AML-193 (cell line): ENCODE results near the gene HMMR.
"Not testable (repeated sequence)": the region's sequence is repeated elsewhere in the genome, so short reads cannot be mapped to it uniquely, and the experiment has no call there.

Source experiments
- DNase-seq, 2 experiments: peaks; one replicate each; lab custom pipeline; 2025; lab: John Stamatoyannopoulos, UW

The HMMR gene, protein sequence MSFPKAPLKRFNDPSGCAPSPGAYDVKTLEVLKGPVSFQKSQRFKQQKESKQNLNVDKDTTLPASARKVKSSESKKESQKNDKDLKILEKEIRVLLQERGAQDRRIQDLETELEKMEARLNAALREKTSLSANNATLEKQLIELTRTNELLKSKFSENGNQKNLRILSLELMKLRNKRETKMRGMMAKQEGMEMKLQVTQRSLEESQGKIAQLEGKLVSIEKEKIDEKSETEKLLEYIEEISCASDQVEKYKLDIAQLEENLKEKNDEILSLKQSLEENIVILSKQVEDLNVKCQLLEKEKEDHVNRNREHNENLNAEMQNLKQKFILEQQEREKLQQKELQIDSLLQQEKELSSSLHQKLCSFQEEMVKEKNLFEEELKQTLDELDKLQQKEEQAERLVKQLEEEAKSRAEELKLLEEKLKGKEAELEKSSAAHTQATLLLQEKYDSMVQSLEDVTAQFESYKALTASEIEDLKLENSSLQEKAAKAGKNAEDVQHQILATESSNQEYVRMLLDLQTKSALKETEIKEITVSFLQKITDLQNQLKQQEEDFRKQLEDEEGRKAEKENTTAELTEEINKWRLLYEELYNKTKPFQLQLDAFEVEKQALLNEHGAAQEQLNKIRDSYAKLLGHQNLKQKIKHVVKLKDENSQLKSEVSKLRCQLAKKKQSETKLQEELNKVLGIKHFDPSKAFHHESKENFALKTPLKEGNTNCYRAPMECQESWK

DNA sequence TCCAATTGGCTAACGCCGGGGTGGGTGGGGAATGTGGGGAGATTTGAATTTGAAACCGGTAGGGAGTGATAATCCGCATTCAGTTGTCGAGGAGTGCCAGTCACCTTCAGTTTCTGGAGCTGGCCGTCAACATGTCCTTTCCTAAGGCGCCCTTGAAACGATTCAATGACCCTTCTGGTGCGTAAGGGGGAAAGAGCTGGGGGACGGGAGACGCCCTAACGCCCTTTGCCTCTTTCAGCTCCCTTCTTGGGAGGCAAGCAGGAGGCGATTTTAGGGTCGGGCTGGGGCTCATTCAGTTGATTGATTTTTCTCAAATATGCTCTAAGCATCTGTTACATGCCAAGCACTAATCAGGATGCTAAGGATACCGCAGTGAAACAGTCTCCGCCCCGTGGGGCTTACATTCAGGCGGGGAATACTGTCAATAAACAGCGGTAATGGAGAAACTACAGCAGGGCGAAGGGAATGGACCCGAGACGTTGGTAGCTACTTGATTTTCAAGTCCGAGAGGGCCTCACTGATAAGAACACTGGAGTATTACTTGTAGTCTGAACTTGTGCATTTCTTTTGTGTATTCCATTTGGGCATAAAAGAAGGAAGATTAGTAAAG, at the start of gene HMMR:
Gene HMMR (plus strand): TSS at position 71 of the 610 bp plus-strand sequence. CDS start 61 bp downstream, at position 132.
- DNase-seq: no peak

DNA sequence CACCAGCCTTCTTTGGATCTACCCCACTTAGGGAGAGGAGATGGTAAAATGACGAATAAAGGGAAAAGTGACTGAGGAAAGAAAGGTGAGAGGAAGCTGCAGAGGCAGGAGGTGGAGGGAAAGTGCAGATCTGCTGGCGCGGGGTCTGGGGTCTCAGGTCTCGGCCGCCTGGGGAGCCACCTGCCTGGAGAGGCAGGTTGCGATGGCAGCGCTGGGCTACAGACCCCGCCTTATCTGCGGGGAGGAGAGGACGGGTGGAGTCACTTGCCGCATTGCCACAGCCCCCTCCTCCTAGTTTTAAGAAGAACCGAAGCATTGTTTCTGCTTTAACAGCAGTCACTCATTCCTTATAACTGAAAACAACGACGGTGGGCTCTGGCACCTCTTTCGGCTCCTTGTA, 44.8 kb upstream of the HMMR start:
- not testable (repeated sequence) for DNase-seq

DNA sequence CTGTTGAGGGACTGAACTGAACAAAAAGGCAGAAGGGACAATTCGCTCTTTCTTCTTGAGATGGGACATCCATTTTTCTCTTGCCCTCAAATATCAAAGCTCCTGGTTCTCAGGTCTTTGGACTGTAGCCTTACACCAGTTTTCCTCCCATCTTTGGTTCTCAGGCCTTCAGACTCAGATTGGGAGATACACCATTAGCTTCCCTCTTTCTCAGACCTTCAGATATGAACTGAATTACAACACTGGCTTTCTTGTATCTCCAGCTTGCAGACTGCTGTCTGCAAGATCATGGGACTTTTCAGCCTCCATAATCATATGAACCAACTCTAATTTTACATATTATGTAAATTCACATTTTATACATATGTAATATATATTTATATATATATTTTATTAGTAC, 35.6 kb upstream of the HMMR start:
- no peak for DNase-seq

DNA sequence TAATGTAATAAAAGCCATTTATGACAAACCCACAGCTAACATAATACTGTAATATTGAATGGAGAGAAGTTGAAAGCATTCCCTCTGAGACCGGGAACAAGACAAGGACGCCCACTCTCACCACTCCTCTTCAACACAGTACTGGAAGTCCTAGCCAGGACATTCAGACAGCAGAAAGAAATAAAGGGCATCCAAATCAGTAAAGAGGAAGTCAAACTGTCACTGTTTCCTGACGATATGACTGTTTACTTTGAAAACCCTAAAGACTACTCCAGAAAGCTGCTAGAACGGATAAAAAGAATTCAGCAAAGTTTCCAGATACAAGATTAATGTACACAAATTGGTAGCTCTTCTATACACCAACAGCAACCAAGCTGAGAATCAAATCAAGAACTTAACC, 34.3 kb upstream of the HMMR start:
- peak; percentile 47 to 51 for DNase-seq

DNA sequence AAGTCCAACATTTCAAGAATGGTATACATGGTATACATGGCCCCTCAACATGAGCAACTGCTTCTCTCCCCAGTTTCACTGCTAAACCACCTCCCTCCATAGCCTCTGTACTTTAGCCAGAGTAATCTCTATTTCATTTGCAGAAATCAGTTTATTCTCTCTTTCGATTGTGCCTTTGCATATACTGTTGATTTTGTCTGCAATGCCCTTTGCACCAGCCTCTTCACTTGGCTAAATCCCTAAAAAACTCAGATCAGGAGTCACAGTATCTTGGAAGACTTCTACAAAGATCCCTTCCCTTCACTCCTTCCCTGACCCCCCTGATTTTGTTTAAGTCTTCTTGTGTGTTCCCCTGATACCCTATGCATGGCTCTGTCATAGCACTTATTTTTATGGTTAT, 27.9 kb upstream of the HMMR start:
- no peak for DNase-seq

DNA sequence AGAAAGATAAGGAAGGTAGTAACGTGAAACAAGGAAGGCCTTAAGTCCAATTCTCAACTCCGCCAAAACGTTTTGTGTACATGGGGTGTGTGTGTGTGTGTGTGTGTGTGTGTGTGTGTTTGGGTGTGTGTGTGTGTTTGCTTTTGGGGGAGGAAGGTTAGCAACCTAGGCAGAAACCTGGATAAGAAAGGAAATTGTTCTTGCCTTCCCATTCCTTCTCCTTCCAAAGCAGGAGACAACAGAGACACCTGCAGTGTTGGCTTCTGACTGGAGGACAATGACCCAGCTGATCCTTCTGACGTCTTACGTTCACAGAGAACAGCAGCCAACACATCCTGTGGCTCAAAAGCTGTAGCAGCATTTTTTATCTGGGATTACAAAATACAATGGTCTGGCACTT, 27.2 kb upstream of the HMMR start:
- no peak for DNase-seq

DNA sequence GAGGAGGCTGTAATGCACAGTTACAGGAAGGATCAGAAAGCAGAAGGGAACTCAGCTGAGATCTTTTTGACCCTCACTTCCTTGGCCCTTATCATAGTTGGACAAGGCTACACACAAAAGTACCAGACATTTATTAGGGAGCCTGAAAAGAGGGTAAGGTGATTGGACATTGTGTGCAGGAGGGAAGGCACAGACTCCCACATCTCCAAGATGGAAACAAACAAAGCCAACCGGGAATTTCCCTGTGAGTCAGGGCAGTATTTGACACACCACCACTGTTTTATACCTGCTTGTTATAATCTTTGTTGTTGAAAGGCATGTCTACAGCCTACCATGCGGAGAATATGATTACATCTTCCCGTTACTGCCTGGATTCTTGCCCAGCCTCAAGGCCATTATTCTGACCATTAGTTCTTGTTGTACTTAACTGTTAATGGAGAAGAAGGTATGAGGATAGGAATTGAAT, 26.0 kb upstream of the HMMR start:
- peak in 1 of 2 experiments; percentile 12 for DNase-seq

DNA sequence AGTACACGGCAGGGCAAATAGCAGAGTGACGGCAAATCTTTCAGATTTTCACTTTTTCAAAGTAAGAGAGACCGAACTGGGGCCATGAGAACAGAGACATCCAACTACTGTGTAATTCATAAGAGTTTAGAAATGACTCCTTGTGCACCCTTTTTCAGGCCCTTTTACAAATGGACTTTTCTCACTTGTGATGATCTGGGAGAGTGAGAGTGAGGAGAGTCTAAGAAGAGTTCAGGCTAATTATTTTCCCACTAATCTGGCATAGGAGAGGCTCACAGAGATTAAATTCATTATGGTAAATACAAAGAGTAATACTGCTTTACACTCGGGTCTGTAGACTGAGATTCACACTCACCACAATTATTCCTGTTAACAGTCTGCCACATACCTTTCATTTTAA, 23.9 kb upstream of the HMMR start:
- no peak for DNase-seq

DNA sequence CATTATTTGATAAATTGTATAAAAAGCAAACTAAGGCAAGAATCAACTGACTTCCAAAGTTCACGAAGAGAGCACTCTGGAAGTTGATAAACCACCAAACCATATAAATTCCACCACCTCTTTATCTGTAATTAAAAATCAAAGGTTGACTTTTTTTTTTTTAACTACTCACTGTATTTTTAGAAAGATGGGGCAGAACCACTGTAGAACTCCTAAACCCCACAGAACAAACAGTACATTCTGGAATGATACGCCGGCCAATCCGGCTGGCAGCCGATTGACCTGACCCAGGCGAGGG, 23.5 kb upstream of the HMMR start:
- DNase-seq: no peak

DNA sequence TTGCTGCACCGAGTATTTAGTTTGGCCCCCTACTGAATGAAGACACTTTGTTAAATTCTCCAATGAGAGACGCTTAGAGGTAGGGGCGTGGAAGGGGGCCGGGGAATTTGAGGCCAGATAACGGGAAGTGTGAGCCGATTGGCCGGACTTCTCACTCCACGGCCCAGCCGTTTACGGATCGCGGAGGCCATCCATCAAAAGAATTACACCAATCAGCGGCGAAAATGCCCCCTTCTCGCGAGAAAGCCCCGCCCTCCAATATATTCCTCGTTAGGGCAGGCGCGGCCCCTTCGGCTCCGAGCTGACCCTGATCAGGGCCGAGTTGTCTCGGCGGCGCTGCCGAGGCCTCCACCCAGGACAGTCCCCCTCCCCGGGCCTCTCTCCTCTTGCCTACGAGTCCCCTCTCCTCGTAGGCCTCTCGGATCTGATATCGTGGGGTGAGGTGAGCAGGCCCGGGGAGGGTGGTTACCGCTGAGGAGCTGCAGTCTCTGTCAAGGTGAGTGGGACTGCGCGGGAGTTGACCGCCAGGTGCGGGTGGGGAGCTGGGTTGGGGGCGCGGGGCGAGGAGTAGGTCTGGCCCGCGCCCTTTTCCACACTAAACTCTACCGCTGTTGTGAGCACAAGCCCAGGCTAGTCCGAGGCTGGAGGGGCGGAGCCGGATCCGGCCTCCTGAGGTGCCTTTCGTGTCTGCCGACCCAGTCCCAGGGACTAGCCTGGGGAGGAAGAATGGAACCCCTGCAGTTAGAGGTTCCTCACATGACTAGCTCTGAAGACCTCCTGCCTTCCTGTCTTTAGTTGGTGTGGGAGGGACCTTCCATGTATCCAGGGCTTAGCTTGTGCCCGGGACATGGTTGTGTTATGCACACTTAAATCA, 22.9 kb upstream of the HMMR start, which contains the start of gene CCNG1:
Gene CCNG1 (plus strand): TSS at position 287 of the 874 bp plus-strand sequence. CDS start 1,662 bp downstream, outside the sequence.
- DNase-seq: peak; percentile 95

DNA sequence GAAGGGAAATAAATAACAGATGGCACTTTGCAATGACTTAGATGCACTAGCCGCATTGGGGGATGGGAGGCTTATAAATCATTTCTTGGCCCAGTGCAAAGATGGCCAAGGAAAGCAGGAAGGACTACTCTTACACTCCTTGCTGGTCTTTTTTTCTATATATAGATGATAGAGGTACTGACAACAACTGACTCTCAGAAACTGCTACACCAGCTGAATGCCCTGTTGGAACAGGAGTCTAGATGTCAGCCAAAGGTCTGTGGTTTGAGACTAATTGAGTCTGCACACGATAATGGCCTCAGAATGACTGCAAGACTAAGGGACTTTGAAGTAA, 21.4 kb upstream of the HMMR start:
- no peak for DNase-seq

DNA sequence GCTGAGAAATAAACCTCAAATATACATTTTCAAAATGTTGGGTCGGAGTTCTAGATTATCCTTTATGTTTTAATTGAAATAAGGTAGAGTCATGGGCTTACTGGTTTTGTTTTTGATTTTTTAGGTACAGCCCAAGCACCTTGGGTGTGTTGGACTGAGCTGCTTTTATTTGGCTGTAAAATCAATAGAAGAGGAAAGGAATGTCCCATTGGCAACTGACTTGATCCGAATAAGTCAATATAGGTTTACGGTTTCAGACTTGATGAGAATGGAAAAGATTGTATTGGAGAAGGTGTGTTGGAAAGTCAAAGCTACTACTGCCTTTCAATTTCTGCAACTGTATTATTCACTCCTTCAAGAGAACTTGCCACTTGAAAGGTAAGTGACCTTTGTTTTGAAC, 19.5 kb upstream of the HMMR start:
- DNase-seq: no peak

DNA sequence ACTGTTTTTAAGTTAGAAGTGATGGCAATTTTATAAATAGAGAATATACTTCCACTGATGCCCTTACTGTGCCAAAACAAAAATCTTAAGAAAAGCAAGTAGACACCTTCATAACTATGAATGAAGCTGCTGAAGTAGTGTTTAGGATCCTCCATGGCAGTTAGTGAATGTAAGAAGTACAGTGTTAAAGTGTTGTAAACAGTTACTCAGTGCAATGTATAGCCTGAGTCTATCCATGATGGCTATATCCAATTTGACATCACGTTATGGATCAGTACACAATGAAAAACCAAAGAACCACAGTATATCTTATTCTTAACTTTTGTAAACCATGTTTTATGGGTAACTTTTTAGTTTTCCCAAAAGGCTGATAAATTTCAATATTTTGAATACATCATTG, 15.9 kb upstream of the HMMR start:
- no peak for DNase-seq

DNA sequence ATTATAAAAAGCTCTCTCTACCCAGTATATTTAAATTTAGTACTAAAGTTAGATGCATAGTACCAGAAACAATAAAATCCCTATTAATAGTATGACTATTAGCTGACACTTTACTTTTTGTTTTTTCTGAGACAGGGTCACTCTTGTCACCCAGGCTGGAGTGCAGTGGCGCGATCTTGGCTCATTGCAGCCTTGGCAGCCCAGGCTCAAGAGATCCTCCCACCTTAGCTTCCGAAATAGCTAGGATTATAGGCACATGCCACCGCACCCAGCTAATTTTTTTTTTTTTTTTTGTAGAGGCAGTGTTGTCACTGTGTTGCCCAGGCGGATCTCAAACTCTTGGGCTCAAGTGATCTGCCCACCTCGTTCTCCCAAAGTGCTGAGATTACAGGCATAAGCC, 15.1 kb upstream of the HMMR start:
- DNase-seq: no peak

DNA sequence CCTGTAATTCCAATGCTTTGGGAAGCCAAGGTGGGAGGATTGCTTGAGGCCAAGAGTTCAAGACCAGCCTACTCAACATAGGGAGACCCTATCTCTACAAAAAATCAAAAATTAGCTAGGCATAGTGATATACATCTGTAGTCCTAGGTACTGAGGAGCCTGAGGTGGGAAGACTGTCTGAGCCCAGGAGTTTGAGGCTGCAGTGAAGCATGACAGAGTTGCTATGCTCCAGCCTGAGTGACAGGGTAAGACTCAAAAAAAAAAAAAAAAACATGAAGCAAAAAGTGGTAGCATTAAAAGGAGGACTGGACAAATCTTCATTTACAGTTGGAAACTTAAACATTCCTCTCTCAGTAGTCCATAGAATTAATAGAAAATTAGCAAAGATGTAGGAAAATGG, 13.2 kb upstream of the HMMR start:
- DNase-seq: no peak

DNA sequence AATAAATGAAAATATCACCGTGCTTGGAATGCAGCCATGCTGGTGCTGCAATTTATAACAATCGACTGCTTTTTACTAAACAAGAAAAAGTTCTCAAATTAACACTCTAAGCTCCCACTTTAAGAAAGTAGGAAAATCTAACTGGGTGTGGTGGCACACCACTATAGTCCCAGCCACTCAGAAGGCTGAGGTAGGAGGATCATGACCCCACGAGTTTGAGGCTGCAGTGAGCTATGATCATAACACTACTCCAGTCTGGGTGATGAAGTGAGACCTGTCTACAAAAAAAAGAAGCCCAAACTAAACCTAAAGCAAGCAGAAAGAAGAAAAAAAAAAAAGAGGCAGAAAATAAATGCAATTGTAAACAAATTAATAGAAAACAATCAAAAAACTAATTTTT, 12.6 kb upstream of the HMMR start:
- no peak for DNase-seq

DNA sequence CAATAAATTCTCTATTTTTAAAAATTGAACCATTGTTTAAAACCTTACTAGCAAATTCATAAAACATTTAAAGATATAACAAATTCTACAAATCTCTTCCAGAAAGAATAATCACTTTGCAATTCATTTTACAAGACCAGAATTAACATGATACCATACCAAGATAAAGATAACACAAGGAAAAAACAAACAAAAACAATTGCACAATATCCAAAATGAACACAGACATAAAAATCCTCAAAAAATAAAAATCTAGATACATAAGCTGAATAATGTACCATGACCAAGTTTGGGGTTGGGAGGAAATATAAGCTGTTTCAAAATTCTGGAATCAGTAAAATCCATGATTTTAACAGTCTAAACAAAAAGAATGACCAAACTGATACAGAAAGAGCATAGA, 11.9 kb upstream of the HMMR start:
- DNase-seq: no peak

DNA sequence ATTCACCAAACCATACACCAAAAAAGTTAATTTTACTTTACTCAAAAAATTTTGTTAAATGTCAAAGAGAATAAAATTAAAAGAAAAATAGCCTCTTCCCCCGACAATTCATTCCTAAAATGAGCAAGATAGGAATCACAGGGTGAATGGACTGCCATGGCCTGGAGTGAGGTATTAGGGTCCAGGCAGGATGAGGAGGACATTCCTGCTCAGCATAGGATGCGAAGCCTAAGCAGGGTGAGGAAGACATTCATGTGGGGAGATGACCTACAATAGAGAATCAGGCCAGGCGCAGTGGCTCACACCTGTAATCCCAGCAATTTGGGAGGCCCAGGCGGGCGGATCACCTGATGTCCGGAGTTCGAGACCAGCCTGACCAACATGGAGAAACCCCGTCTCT, 8.9 kb upstream of the HMMR start:
- no peak for DNase-seq

DNA sequence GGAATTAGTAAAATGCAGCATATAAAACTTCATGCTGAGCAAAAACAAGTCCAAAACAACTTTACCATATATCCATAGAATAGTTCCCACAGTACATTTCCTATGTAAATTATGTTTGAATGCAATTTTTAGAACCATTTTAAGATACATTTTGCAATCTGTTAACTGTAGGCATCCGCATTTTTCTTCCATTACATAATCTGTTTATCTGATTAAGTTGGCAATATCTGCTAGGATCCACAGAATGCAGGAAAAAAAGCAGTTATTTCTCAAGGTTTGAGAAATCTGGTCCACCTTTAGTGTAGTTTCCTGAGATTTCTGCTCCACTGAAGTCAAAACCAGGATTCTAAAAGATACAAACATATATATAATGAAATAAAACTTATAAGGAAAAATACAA, 6.7 kb upstream of the HMMR start:
- no peak for DNase-seq

DNA sequence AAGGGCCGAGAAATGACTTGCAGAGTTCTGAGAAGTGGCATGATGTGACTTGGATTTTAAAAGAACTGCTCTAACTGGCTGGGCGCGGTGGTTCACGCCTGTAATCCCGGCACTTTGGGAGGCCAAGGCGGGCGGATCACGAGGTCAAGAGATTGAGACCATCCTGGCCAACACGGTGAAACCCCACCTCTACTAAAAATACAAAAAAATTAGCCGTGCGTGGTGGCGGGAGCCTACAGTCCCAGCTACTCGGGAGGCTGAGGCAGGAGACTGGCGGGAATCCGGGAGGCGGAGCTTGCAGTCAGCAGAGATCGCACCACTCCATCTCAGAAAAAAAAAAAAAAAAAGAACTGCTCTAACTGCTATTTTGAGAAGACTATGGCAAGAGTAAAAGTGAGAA, 5.0 kb upstream of the HMMR start:
- DNase-seq: not testable (repeated sequence)

DNA sequence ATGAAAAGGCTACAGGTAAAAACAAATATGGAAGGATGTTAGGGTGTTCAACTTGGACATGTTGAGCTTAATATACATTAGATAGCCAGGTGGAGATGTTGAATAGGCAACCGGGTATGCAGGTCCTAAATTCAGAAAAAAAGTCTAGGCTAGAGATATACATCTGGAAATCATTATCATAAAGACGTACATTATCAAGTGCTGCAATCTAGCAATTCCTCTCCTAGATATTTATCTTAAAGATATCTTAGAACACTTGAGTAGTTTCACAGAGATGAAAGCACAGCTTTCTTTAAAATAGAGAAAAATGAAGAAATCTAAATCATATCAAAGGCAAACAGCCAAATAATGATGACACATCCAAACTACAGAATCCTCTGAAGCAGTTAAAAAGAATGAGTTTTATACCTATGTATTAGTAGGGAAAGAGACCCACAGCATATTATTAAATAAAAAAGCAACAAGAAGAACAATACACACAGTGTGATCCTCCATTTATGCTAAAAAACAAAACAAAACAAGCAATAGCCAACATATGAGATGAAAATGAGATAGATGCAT, 4.3 kb upstream of the HMMR start:
- DNase-seq: no peak

DNA sequence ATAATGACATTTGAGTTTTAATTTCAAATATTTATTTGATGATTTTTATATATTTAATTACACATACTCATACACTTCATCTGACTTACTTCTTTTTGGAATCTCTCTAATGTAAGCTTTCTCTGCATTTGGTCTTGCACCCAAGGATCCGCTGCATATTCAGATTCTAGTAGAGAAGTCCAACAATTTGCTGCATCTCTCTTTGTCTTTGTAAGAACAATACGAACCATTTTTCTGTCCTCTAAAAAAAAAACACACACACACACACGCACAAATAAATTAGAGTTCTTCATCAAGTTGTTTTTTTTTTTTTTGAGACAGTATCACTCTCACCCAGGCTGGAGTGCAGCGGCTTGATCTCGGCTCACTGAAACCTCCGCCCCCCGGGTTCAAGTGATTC, 3.6 kb upstream of the HMMR start:
- DNase-seq: no peak
